ENCODE results near the gene B3GLCT. TPM values are rescaled to one million over a fixed set of nuclear protein-coding genes. Genes with fewer than 3 reads are reported as not detected.

B3GLCT gene
- total and polyA plus RNA-seq, 4 donors: 1.5 to 3.6 (median 2.2) TPM

GRCh38 chr13:31349156-31349555, 149.4 kb downstream of the B3GLCT start (continued):
- TF ChIP-seq ZBTB33 (IDR thresholded peaks at IDR 0.05): no peak
- TF ChIP-seq YY1 (IDR thresholded peaks at IDR 0.05): no peak
- TF ChIP-seq HNF4A (conservative IDR thresholded peaks at IDR 0.05): no peak

GRCh38 chr13:31350560-31350959, 150.8 kb downstream of the B3GLCT start:
- Histone ChIP-seq H3K9me3 (ENCODE audit: control insufficient read depth in 4 of 4, low read length in 3 of 4) (peaks cover 0 to 10% (median 3%) of the 10 kb centered on the region in 4 donors), H3K27me3 (ENCODE audit: control insufficient read depth in 4 of 4, insufficient read depth in 4 of 4, low read length in 3 of 4) (peaks cover 0 to 6% (median 2%) of the 10 kb centered on the region in 4 donors), H3K36me3 (ENCODE audit: control insufficient read depth in 4 of 4, insufficient read depth in 3 of 4, low read depth in 1 of 4, low read length in 3 of 4) (no peaks in the 10 kb centered on the region), H3K4me1 (ENCODE audit: control insufficient read depth in 4 of 4, insufficient read depth in 4 of 4, low read length in 3 of 4) (no peaks in the 10 kb centered on the region), H3K4me3 (ENCODE audit: low read depth in 1 of 3, low read length in 3 of 3) (no peak overlapping the region), H3K27ac (ENCODE audit: low read depth in 1 of 2, low read length in 2 of 2) (no peak overlapping the region), H3K9ac (ENCODE audit: low read depth in 1 of 2, low read length in 2 of 2) (no peak overlapping the region)
- TF ChIP-seq ATF3 (IDR thresholded peaks at IDR 0.05) (no peak), NR2F2 (IDR thresholded peaks at IDR 0.05) (no peak), ZBTB33 (IDR thresholded peaks at IDR 0.05) (no peak), RAD21 (IDR thresholded peaks at IDR 0.05) (no peak), EGR1 (IDR thresholded peaks at IDR 0.05; ENCODE audit: low read depth in 2 of 2) (no peak), JUND (IDR thresholded peaks at IDR 0.05) (no peak), YY1 (IDR thresholded peaks at IDR 0.05) (no peak), REST (IDR thresholded peaks at IDR 0.05) (no peak), FOXA2 (IDR thresholded peaks at IDR 0.05) (no peak)
- 66% methylated on average over 5 of the region's 5 CpGs for WGBS
- DNase-seq (ENCODE audit: low spot score): no peak

- H3K27ac ChIP-seq (ENCODE audit: low read depth in 1 of 2, low read length in 2 of 2): no peak overlapping the region
- WGBS: 64% methylated on average over 2 of the region's 2 CpGs
- TF ChIP-seq ZBTB33 (IDR thresholded peaks at IDR 0.05) (no peak), YY1 (IDR thresholded peaks at IDR 0.05) (no peak), HNF4G (IDR thresholded peaks at IDR 0.05) (no peak), EGR1 (IDR thresholded peaks at IDR 0.05; ENCODE audit: low read depth in 2 of 2) (no peak), GABPA (IDR thresholded peaks at IDR 0.05 in 1 of 2, conservative IDR thresholded peaks at IDR 0.05 in 1 of 2) (no peak), JUND (IDR thresholded peaks at IDR 0.05) (no peak), RAD21 (IDR thresholded peaks at IDR 0.05) (no peak), CTCF (IDR thresholded peaks at IDR 0.05; ENCODE audit: low read depth, low read length, missing input control) (no peak), TAF1 (conservative IDR thresholded peaks at IDR 0.05) (no peak), FOXA2 (IDR thresholded peaks at IDR 0.05) (no peak), RXRA (IDR thresholded peaks at IDR 0.05) (no peak), NR2F2 (IDR thresholded peaks at IDR 0.05) (no peak), MAX (IDR thresholded peaks at IDR 0.05) (no peak)
These were observed 151.6 kb downstream of the B3GLCT start for GRCh38 chr13:31351376-31351775.

More at GRCh38 chr13:31351376-31351775, 151.6 kb downstream of the B3GLCT start:
- H3K9me3 ChIP-seq (ENCODE audit: control insufficient read depth in 4 of 4, low read length in 3 of 4): peaks cover 0 to 11% (median 3%) of the 10 kb centered on the region in 4 donors
- no peaks in the 10 kb centered on the region for H3K4me1 ChIP-seq (ENCODE audit: control insufficient read depth in 4 of 4, insufficient read depth in 4 of 4, low read length in 3 of 4)
- H3K27me3 ChIP-seq (ENCODE audit: control insufficient read depth in 4 of 4, insufficient read depth in 4 of 4, low read length in 3 of 4): peaks cover 0 to 6% (median 2%) of the 10 kb centered on the region in 4 donors
- no peak overlapping the region for H3K9ac ChIP-seq (ENCODE audit: low read depth in 1 of 2, low read length in 2 of 2)
- no peak for DNase-seq (ENCODE audit: low spot score)
- H3K4me3 ChIP-seq (ENCODE audit: low read depth in 1 of 3, low read length in 3 of 3): no peak overlapping the region
- no peaks in the 10 kb centered on the region for H3K36me3 ChIP-seq (ENCODE audit: control insufficient read depth in 4 of 4, insufficient read depth in 3 of 4, low read depth in 1 of 4, low read length in 3 of 4)

All from liver (tissue), 9 donors.